AG09309 (cell line): Measurements from ENCODE around the gene MEGF11.

Source experiments
- DNase-seq: peaks from one replicate; pipeline ENCODE4 v3.0.0-alpha.2; 2010; ENCODE audit warnings: low read depth
- H3K4me3 ChIP-seq: 2 replicates; pipeline ENCODE4 v1.5.1; 2011; ENCODE audit warnings: mild to moderate bottlenecking, low read depth, low read length, moderate library complexity; ENCODE audit not compliant: control insufficient read depth
- CTCF ChIP-seq: IDR thresholded peaks from 2 replicates; pipeline ENCODE4 v1.5.1; 2011; ENCODE audit warnings: mild to moderate bottlenecking, low read depth, low read length, inconsistent platforms; ENCODE audit not compliant: insufficient read depth, control insufficient read depth; ENCODE audit errors: missing control alignments

The MEGF11 gene

DNA sequence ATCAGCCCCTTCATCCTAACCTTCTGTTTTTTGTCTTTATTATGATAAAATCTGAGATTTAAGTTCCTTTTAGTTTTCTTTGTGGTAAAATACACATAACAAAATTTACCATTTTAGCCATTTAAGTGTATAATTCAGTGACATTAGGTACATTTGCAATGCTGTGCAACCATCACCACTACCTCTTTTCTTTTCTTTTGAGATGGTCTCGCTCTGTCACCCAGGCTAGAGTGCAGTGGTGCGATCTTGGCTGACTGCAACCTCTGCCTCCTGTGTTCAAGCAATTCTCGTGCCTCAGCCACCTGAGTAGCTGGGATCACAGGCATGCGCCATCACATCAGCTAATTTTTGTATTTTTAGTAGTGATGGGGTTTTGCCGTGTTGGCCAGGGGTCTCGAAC is 390.4 kb downstream of the MEGF11 start:
- DNase-seq, result no peak
- no peak for TF ChIP-seq CTCF
- H3K4me3 ChIP-seq, result no peak overlapping the region

DNA sequence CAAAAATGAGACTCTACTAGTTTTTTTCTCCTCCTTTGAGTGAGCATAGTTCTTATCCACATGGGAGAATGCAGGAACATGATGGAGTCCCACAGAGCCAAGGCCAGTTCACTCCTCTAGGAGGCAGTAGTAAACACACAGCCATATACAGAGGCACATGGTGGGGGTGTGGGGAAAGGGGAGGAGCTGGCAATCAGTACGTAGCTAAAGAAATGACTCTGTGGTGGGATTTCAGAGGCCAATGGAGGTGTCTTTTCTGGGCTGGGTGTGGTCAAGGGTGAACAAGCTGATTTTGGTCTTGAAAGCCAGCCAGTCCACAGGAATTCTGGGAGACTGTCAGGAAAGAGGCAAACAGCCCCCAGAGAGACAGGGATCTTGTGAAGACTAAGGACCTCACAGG is 390.9 kb downstream of the MEGF11 start:
- DNase-seq, result no peak
- TF ChIP-seq CTCF, result peak; percentile 39
- H3K4me3 ChIP-seq, result no peak overlapping the region

GRCh38 chr15:65857718-65858402 is 395.7 kb downstream of the MEGF11 start:
- no peak for TF ChIP-seq CTCF
- no peak overlapping the region for H3K4me3 ChIP-seq
- no peak for DNase-seq

GRCh38 chr15:65856821-65857455 is 396.6 kb downstream of the MEGF11 start:
- no peak overlapping the region for H3K4me3 ChIP-seq
- TF ChIP-seq CTCF, result peak; percentile 84
- no peak for DNase-seq

DNA sequence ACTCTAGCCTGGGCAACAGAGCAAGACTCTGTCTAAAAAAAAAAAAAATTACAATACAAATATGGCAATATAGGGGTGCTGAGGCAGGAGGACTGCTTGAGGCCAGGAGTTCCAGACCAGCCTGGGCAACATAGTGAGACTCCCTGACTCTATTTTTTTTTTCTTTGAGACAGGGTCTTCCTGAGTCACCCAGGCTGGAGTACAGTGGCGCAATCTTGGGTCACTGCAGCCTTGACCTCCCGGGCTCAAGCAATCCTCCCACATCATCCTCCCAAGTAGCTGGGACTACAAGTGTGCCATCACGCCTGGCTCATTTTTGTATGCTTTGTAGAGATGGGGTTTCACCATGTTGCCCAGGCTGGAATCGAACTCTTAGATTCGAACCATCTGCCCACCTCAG is 401.6 kb downstream of the MEGF11 start:
- DNase-seq, result no peak
- TF ChIP-seq CTCF, result no peak
- H3K4me3 ChIP-seq, result no peak overlapping the region

GRCh38 chr15:65847989-65848388 is 405.6 kb downstream of the MEGF11 start:
- H3K4me3 ChIP-seq, result no peak overlapping the region
- no peak for TF ChIP-seq CTCF
- DNase-seq, result no peak
